GM20000 (cell line): ENCODE data around the gene ATP11A.

Experiments used
- DNase-seq: peaks from one replicate; pipeline ENCODE4 v3.0.0; 2012; ENCODE audit warnings: low spot score
- TF ChIP-seq, protein P1 (sequence below): IDR thresholded peaks from 2 replicates; pipeline ENCODE4 v1.5.1; 2012; ENCODE audit warnings: mild to moderate bottlenecking, control low read depth; ENCODE audit errors: extremely low read depth, missing control alignments

Gene ATP11A

GRCh38 chr13:112911285-112911701, 221.5 kb downstream of the ATP11A start:
- no peak for DNase-seq
- TF ChIP-seq, protein P1, sequence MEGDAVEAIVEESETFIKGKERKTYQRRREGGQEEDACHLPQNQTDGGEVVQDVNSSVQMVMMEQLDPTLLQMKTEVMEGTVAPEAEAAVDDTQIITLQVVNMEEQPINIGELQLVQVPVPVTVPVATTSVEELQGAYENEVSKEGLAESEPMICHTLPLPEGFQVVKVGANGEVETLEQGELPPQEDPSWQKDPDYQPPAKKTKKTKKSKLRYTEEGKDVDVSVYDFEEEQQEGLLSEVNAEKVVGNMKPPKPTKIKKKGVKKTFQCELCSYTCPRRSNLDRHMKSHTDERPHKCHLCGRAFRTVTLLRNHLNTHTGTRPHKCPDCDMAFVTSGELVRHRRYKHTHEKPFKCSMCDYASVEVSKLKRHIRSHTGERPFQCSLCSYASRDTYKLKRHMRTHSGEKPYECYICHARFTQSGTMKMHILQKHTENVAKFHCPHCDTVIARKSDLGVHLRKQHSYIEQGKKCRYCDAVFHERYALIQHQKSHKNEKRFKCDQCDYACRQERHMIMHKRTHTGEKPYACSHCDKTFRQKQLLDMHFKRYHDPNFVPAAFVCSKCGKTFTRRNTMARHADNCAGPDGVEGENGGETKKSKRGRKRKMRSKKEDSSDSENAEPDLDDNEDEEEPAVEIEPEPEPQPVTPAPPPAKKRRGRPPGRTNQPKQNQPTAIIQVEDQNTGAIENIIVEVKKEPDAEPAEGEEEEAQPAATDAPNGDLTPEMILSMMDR = no peak

DNA sequence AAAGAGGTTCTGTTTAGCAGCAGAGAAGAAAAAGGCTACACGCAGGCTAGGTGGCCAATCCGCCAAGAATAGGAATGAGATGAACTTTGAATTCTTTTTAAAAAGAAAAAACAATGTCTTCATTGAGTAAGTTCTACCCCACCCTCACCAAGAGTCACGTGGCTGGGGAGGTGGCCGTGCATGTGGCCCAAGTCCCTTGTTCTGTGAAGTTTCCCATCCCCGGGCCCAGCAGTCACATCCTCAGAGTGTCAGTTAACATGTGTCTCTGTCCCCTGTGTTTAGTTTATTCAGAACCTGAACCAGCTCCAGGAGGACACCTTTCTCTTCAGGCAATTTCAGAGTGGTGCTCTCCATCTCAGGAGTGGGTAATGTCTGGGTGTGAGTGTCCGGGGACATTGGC, 222.0 kb downstream of the ATP11A start:
- DNase-seq = no peak
- TF ChIP-seq, protein P1 = no peak

DNA sequence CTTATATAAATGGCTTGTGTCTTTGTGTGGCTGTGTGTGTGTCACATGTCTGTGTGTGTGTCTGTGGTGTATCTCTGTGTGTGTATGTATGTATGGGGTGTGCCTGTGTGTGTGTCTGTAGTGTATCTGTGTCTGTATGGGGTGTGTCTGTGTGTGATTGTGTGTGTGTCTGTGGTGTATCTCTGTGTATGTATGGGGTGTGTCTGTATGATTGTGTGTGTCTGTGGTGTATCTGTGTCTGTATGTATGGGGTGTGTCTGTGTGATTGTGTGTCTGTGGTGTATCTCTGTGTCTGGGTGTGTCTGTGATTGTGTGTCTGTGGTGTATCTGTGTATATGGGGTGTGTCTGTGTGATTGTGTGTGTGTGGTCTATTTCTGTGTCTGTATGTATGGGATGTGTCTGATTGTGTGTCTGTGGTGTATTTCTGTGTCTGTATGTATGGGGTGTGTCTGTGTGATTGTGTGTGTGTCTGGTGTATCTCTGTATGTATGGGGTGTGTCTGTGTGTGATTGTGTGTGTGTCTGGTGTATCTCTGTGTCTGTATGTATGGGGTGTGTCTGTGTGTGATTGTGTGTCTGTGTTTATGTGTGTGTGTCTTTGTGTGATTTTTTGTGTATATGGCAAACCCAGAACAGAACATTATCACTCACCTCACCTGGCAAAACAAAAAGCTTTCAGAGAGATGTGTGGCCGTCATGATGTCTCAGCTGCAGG, 223.0 kb downstream of the ATP11A start:
- TF ChIP-seq, protein P1 = no peak
- no peak for DNase-seq

- TF ChIP-seq, protein P1 = no peak
- DNase-seq = no peak
Observed at GRCh38 chr13:112916296-112916695, 226.5 kb downstream of the ATP11A start.

DNA sequence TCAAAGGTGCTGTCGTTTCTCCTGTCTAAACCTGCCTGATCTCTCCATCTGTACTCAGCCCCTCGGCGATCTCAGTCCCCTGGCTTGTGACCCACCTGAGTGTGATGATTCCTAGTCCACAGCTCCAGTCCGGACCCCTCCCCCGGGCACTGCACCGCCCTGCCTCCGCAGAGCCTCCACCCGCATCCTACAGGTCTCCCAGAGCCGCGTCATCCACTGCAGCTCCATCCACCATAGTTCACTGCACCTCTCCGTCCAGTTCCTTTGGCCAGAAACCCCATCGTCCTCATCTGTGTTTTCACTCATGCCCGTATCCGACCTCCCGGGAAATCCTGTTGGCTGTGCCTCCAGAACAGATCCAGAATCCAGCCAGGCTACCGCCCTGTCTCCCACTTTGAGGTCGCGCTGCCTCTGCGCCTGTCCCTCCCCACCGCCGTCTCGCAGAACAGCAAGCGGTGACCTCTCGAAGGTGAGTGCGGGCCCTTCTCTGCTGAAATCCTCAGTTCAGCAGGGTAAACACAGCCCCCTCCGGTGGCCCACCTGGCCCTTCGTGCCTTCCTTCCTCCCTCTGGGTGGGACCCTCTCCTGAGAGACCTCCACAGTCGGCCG, 227.3 kb downstream of the ATP11A start:
- TF ChIP-seq, protein P1 = no peak
- DNase-seq = no peak

GRCh38 chr13:112917737-112918136, 227.9 kb downstream of the ATP11A start:
- TF ChIP-seq, protein P1 = no peak
- DNase-seq = no peak

- DNase-seq = no peak
- TF ChIP-seq, protein P1 = no peak
Observed at GRCh38 chr13:112918266-112918665, 228.4 kb downstream of the ATP11A start.
